GM13976 (cell line): ENCODE data around the gene AKAP1.
A peak's percentile ranks its signal among the peaks of the same experiment; 100 is the strongest.

ENCODE experiments used
- DNase-seq: peaks from one replicate; pipeline ENCODE4 v3.0.0; 2012; ENCODE audit warnings: low spot score
- CTCF ChIP-seq: IDR thresholded peaks from 2 replicates; pipeline ENCODE4 v1.5.1; 2012; ENCODE audit warnings: borderline replicate concordance, mild to moderate bottlenecking; ENCODE audit not compliant: insufficient read depth; ENCODE audit errors: extremely low read depth, missing control alignments, control extremely low read depth
- in situ Hi-C: fragments of 300-500 bp; cut with MboI; formaldehyde crosslinking; loops from one replicate; pipeline ENCODE4 v1.12.0; 2022; ENCODE audit warnings: low sequenced_read_pairs, mixed read lengths, inconsistent platforms; ENCODE audit not compliant: unreplicated experiment

The AKAP1 gene

DNA sequence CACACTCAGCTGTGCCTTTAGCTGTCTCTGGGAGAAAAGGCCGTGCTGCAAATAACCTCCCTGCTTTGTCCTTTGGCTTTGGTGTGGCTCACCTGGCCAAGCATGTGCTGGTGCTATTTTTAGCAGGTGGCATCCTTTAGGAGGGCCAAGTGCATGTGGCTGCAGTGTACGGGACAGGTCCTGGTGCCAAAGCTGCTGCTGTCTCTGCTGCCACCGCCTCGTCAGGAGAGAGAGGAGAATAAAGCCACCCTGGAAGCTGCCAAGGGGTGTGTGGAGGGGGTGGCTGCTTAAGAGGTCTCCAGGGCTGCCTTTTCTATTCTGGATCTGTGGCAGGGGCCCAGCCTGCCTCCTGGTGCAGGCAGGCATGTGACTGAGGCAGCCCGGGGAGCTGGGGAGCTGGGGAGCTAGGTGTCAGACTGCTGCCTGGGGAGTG lies 6.2 kb downstream of the AKAP1 start:
- in situ Hi-C loops, result no loop called here
- DNase-seq, result no peak
- TF ChIP-seq CTCF, result no peak

- no peak for TF ChIP-seq CTCF
- in situ Hi-C loops, result no loop called here
- DNase-seq, result peak; percentile 59
These were observed 7.1 kb downstream of the AKAP1 start for GRCh38 chr17:57092171-57092570.

DNA sequence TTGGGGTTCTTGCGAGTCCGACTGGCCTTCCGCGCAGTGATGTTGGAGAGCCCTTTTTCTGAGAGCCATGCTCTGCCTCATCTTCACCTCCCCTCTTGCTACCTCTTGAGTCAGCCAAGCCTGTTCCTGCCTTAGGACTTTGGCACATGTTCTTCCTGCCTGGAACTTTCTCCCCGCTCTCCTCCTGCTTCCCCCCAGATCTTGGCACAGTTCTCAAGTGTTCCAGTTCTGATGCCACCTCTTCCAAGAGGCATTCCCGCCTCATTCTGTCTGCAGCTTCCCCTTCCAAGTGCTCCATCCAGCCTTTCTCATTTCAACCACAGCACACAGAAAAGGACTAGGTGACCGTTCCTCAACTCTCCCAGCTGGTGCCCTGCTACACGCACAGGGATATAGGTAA lies 7.7 kb downstream of the AKAP1 start:
- no peak for DNase-seq
- no peak for TF ChIP-seq CTCF
- in situ Hi-C loops, result no loop called here

DNA sequence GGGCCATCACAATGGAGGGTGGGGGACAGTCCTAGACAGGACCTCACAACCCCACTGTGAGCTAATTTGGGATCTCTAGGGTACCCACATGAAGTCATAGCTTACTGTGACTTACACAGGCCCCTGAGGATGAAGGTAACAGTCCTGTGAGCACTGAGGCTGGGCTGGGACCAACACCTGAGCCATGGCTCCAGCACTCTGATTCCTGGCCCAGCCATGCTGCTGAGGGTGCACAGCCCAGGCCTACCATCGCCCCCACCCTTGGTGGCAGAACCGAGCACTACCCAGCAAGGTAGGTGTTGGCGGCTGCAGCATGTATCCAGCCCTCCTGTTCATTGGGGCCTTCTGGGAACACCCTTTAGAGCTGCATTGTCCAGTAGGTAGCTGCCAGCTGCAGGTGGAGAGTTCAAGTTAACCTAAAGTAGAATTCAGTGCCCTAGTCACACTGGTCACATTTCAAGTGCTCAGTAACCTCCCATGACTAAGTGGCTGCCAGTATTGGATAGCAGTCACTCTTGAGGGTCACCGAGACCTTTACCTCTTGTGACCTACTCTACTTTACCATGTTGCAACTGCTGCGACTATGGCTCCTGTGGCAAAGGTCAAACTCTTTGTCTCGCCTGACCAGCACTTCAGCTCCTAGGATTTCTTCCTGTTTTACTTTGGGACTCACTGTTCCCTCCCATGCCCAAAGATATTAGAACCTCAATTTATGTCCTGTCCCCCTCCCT lies 11.6 kb downstream of the AKAP1 start:
- no peak for TF ChIP-seq CTCF
- in situ Hi-C loops, result no loop called here
- no peak for DNase-seq

GRCh38 chr17:57097832-57098421 lies 12.9 kb downstream of the AKAP1 start:
- in situ Hi-C loops, result no loop called here
- TF ChIP-seq CTCF, result no peak
- no peak for DNase-seq

DNA sequence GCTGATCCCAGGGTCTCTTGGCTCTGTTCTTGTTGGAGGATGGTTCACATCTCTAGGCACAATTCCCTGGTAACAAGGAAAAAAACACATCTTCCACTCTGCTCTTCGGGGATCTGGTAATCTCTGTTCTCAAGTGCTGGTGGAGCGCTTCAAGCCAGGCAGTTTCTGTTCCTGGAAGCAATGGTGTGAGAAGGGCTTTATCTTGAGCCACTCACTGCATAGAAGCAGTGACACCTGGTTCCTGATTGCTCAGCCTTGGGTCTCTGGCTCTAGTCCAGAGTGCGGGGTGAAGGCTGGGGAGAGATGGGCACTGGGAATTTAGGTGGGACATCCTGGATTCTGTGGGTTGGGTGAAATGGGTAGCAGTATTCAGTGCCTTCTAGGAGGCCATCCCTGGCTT lies 14.1 kb downstream of the AKAP1 start:
- DNase-seq, result peak; percentile 52
- TF ChIP-seq CTCF, result no peak
- in situ Hi-C loops, result no loop called here
